GM12878 (cell line): ENCODE measurements around the gene FAM53B. TPM values are rescaled to one million over a fixed set of nuclear protein-coding genes. Genes with fewer than 3 reads are reported as not detected.

ENCODE experiments used
- ATAC-seq: fragments of 200-7000 bp; cut with Tn5 transposase; 3 replicates; pipeline ENCODE4 v1.9.1; 2020; ENCODE audit warnings: mild to moderate bottlenecking, moderate library complexity
- BruUV-seq: library from RNA; stranded (reverse); fragments of 400-500 nt; replicated peaks from 2 replicates; lab custom pipeline; 2021; lab: Mats Ljungman, UMichigan
- CTCF ChIA-PET: fragments of 300-600 bp; sonication (Branson Sonifier 250); formaldehyde crosslinking; extraction: SDS; loops from one replicate; lab custom pipeline; 2021; ENCODE audit warnings: inconsistent platforms; lab: Yijun Ruan, JAX
- POLR2A ChIA-PET: fragments of 350-600 bp; formaldehyde crosslinking; extraction: SDS; loops from one replicate; lab custom pipeline; 2021; ENCODE audit warnings: inconsistent platforms; lab: Charles Lee
- RAD21 ChIA-PET: fragments of 300-600 bp; sonication (Branson Sonifier 250); formaldehyde crosslinking; loops from one replicate; lab custom pipeline; 2023; ENCODE audit warnings: antibody characterized with exemption; ENCODE audit not compliant: unreplicated experiment; lab: Charles Lee
- SMC1A ChIA-PET: fragments of 300-600 bp; sonication (Branson Sonifier 250); formaldehyde crosslinking; loops from one replicate; lab custom pipeline; 2023; ENCODE audit not compliant: unreplicated experiment, uncharacterized antibody; lab: Charles Lee
- DNase-seq: peaks from one replicate; pipeline ENCODE4 v3.0.0-alpha.2; 2011; ENCODE audit warnings: low read depth, low spot score
- FAIRE-seq: peaks from 3 replicates; lab custom pipeline; 2011; peaks lifted over from hg19 to GRCh38; lab: Jason Lieb, UNC
- H2AFZ ChIP-seq: 2 replicates; pipeline ENCODE4 v1.6.0; 2011; ENCODE audit warnings: low read depth, low read length, control low read depth; ENCODE audit not compliant: control insufficient read depth
- H3K27ac ChIP-seq: 2 replicates; pipeline ENCODE4 v1.5.1; 2011; ENCODE audit warnings: control low read depth; ENCODE audit not compliant: control insufficient read depth, insufficient read depth
- H3K27me3 ChIP-seq, 2 experiments: replicated peaks in 1 of 2; 2 replicates each; pipeline versions ENCODE4 v1.6.0 to v1.6.1; 2011; ENCODE audit warnings: low read length in 1 of 2; ENCODE audit not compliant: control insufficient read depth in 2 of 2, insufficient read depth in 2 of 2
- H3K36me3 ChIP-seq, 2 experiments: 2 replicates each; pipeline ENCODE4 v1.5.1; 2011; ENCODE audit warnings: low read length in 1 of 2; ENCODE audit not compliant: control insufficient read depth in 2 of 2, insufficient read depth in 2 of 2
- H3K4me1 ChIP-seq: 2 replicates; pipeline ENCODE4 v1.6.1; 2011; ENCODE audit warnings: mild to moderate bottlenecking, low read length, moderate library complexity, mixed read lengths; ENCODE audit not compliant: control insufficient read depth, insufficient read depth
- H3K4me2 ChIP-seq: 2 replicates; pipeline ENCODE4 v1.6.0; 2011; ENCODE audit warnings: control low read depth; ENCODE audit not compliant: control insufficient read depth, insufficient read depth
- H3K4me3 ChIP-seq: fragments of 200-600 bp; sonication (generic); 2 replicates; pipeline ENCODE4 v1.5.1; 2016
- H3K79me2 ChIP-seq: 2 replicates; pipeline ENCODE4 v1.6.0; 2011; ENCODE audit warnings: low read length; ENCODE audit not compliant: control insufficient read depth, insufficient read depth
- H3K9ac ChIP-seq: 2 replicates; pipeline ENCODE4 v1.8.0; 2011; ENCODE audit warnings: low read length, control low read depth, mixed read lengths; ENCODE audit not compliant: control insufficient read depth, insufficient read depth
- H3K9me3 ChIP-seq: replicated peaks from 3 replicates; pipeline ENCODE4 v1.5.1; 2011; ENCODE audit warnings: mild to moderate bottlenecking, low read length; ENCODE audit not compliant: control insufficient read depth, insufficient read depth
- H4K20me1 ChIP-seq: 2 replicates; pipeline ENCODE4 v1.6.0; 2011; ENCODE audit not compliant: control insufficient read depth, insufficient read depth
- ATF2 ChIP-seq: IDR thresholded peaks from 2 replicates; pipeline ENCODE4 v1.6.1; 2012; ENCODE audit warnings: low read length, inconsistent platforms
- BMI1 ChIP-seq: fragments of 450-650 bp; IDR thresholded peaks from 2 replicates; pipeline ENCODE4 v1.6.1; 2016; ENCODE audit warnings: mild to moderate bottlenecking, moderate library complexity, borderline replicate concordance
- CBFB ChIP-seq: IDR thresholded peaks from 2 replicates; pipeline ENCODE4 v1.6.1; 2016; ENCODE audit warnings: antibody characterized with exemption, low read depth
- DPF2 ChIP-seq: fragments of 450-650 bp; IDR thresholded peaks from 2 replicates; pipeline ENCODE4 v1.6.1; 2017; ENCODE audit warnings: mild to moderate bottlenecking
- EED ChIP-seq: sonication (generic); IDR thresholded peaks from 2 replicates; pipeline ENCODE4 v1.6.1; 2016; ENCODE audit warnings: antibody characterized with exemption, low read depth
- FOXM1 ChIP-seq: IDR thresholded peaks from 2 replicates; pipeline ENCODE4 v1.6.1; 2012; ENCODE audit warnings: low read depth, mild to moderate bottlenecking, inconsistent platforms, low read length, moderate library complexity
- HDGF ChIP-seq: fragments of 450-650 bp; IDR thresholded peaks from 2 replicates; pipeline ENCODE4 v1.6.1; 2016; ENCODE audit warnings: antibody characterized with exemption
- IKZF2 ChIP-seq, 2 experiments: fragments of 450-650 bp; IDR thresholded peaks; 2 replicates each; pipeline ENCODE4 v1.6.1; 2017; ENCODE audit warnings: mild to moderate bottlenecking in 2 of 2, moderate library complexity in 2 of 2
- MXI1 ChIP-seq: fragments of 150-350 bp; IDR thresholded peaks from 2 replicates; pipeline ENCODE4 v1.6.1; 2011; ENCODE audit warnings: low read depth, mild to moderate bottlenecking, inconsistent platforms, low read length, improper control_type of control experiment
- MYB ChIP-seq: fragments of 150-350 bp; IDR thresholded peaks from 2 replicates; pipeline ENCODE4 v1.6.1; 2014; ENCODE audit warnings: mild to moderate bottlenecking, low read depth, low read length, borderline replicate concordance
- MYC ChIP-seq: IDR thresholded peaks from 2 replicates; pipeline ENCODE4 v1.6.1; 2011; ENCODE audit warnings: mild to moderate bottlenecking, low read length, moderate library complexity, inconsistent platforms; ENCODE audit not compliant: insufficient read depth, insufficient replicate concordance, insufficient read length, severe bottlenecking
- TCF3 ChIP-seq: IDR thresholded peaks from 2 replicates; pipeline ENCODE4 v1.6.1; 2012; ENCODE audit warnings: low read depth, mild to moderate bottlenecking, low read length, borderline replicate concordance; ENCODE audit not compliant: insufficient read depth
- YBX1 ChIP-seq: fragments of 450-650 bp; IDR thresholded peaks from 2 replicates; pipeline ENCODE4 v1.6.1; 2016; ENCODE audit warnings: antibody characterized with exemption
- YY1 ChIP-seq: IDR thresholded peaks from 2 replicates; pipeline ENCODE4 v1.6.1; 2011; ENCODE audit warnings: low read depth, mild to moderate bottlenecking, low read length
- ZNF274 ChIP-seq: IDR thresholded peaks from one replicate; pipeline ENCODE4 v1.8.0; 2011; ENCODE audit not compliant: insufficient read length, insufficient read depth
- ZZZ3 ChIP-seq: IDR thresholded peaks from 2 replicates; pipeline ENCODE4 v1.6.1; 2011; ENCODE audit warnings: low read depth; ENCODE audit not compliant: control insufficient read depth, insufficient read length
- WGBS: methylation state at CpG from one replicate; pipeline ENCODE4 v1.1.6; 2016; ENCODE audit warnings: low lambda C conversion rate; ENCODE audit not compliant: insufficient replicate concordance, insufficient coverage; ENCODE audit errors: missing lambda C conversion rate; 5-methylcytosine and 5-hydroxymethylcytosine counted together
- in situ Hi-C: fragments of 300-500 bp; cut with MboI; formaldehyde crosslinking; loops from 9 replicates; pipeline ENCODE4 v1.14.3; 2018; ENCODE audit warnings: mixed read lengths
- intact Hi-C: fragments of 100-400 bp; cut with micrococcal nuclease; formaldehyde crosslinking; loops from one replicate; pipeline ENCODE4 v1.14.2; 2022; ENCODE audit not compliant: unreplicated experiment
- polyA plus RNA-seq, 11 experiments: library from polyadenylated mRNA; depleted of rRNA in 4 of 11; unstranded in 6 of 11; stranded (reverse) in 5 of 11; fragments of >200 nt; fragmentation: Nextera tagmentation in 4 of 11; fragmentation: Illumina TruSeq in 1 of 11; extraction: Ambion mirVana in 4 of 11; extraction: Trizol in 1 of 11; gene quantifications; 1 replicate in 1 of 11; 2 replicates in 10 of 11; pipeline versions ENCODE4 v1.2.1 to v1.2.3, GENCODE V29; 2011 to 2016; ENCODE audit warnings: inconsistent platforms in 2 of 11, missing spikeins in 2 of 11, low read depth in 1 of 11
- total RNA-seq, 4 experiments: library from RNA; depleted of rRNA in 3 of 4; stranded (reverse); fragments of >200 nt in 3 of 4; fragmentation: Illumina TruSeq in 1 of 4; extraction: Trizol in 1 of 4; gene quantifications; 2 replicates each; pipeline versions ENCODE4 v1.2.1 to v1.2.3, GENCODE V29; 2013 to 2021

FAM53B gene
- total and polyA plus RNA-seq, 10 of the 15 experiments (the other 5 are each of a cell fraction or from before 2014, with no cell fraction given) = 0.05 to 26.3 (median 8.1) TPM

GRCh38 chr10:124578231-124579010, 165.8 kb downstream of the FAM53B start:
- SMC1A ChIA-PET = no interaction called here
- CTCF ChIA-PET = no interaction called here
- intact Hi-C loops (no loop called here), in situ Hi-C loops (no loop called here)
- Histone ChIP-seq H3K27me3 (no peaks in the 10 kb centered on the region; a peak in 1 of 4 replicates), H3K9ac (no peak overlapping the region), H3K79me2 (no peaks in the 10 kb centered on the region), H2AFZ (no peak overlapping the region), H3K36me3 (no peaks in the 10 kb centered on the region), H3K4me2 (no peak overlapping the region), H3K4me1 (no peaks in the 10 kb centered on the region), H3K27ac (no peak overlapping the region), H4K20me1 (no peaks in the 10 kb centered on the region), H3K4me3 (no peak overlapping the region), H3K9me3 (no peaks in the 10 kb centered on the region)
- 62% methylated on average over 23 of the region's 23 CpGs for WGBS
- FAIRE-seq (no peak), DNase-seq (no peak), ATAC-seq (no peak; the same call in 2 of the 3 replicates)
- TF ChIP-seq MYC (no peak), ZZZ3 (no peak), ATF2 (no peak), HDGF (no peak), EED (no peak), YY1 (no peak), BMI1 (no peak), TCF3 (no peak), DPF2 (no peak), CBFB (no peak), MXI1 (no peak), MYB (no peak), IKZF2 (IDR thresholded peaks at IDR 0.05) (no peak), FOXM1 (no peak), ZNF274 (no peak), YBX1 (no peak)
- POLR2A ChIA-PET = no interaction called here
- RAD21 ChIA-PET = no interaction called here
- no TSS peak for BruUV-seq
